ENCODE results near the gene CDC73. TPM values are rescaled to one million over a fixed set of nuclear protein-coding genes. Genes with fewer than 3 reads are reported as not detected.

Gene CDC73
- 16.9 and 18.6 TPM in 2 replicates for total RNA-seq

GRCh38 chr1:193121616-193122593 is at the start of gene CDC73:
TSS of gene CDC73 (plus strand) at chr1:193122031. CDS start at chr1:193122201, 170 bp downstream.

DNA sequence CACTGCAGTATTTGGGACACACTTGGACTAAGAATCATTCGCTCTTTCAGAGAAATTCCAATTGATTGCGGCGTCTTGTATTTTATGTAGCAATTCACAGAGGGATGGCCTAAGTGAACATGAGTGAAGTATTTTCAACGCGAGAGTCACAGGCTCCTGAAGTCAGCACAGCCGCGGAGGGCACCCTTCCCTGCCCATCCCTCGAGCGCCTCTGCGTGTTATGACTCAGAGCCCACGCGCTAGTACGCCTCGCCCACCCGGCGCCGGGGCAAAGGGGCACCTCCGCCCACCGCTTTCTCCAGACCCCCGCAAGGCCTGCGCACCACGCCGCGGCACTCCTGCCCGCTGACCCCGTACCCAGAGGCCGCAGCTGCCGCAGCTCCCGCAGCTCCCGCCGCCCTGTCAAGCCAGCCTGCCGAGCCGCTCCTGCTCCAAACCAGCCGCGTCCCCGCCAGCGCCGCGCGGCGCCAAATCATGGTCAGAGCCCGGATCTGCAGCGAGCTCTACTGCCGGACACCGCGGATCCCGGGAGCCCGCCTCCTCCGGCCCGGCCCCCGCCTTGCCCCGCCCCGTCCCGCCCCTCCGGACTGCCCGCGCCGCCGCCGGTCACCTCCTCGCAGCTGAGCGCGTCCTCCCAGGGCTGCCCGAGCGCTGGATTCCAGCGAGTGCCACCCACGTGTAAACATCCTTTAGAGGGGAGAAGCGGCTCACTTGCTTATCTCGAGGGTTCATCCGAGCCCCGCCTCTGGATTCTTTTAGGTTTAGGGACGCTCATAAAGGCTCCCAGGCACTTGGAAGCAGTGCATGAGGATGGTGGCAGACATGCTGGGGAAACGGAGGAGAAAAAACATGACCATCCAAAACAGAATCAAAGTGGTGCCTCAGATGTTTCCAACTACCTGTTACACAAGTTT is 16.7 kb upstream of the CDC73 start, which contains the start of gene GLRX2:
Gene GLRX2 (minus strand): TSS at position 508 of the 914 bp plus-strand sequence. CDS start 32 bp downstream, at position 476.

DNA sequence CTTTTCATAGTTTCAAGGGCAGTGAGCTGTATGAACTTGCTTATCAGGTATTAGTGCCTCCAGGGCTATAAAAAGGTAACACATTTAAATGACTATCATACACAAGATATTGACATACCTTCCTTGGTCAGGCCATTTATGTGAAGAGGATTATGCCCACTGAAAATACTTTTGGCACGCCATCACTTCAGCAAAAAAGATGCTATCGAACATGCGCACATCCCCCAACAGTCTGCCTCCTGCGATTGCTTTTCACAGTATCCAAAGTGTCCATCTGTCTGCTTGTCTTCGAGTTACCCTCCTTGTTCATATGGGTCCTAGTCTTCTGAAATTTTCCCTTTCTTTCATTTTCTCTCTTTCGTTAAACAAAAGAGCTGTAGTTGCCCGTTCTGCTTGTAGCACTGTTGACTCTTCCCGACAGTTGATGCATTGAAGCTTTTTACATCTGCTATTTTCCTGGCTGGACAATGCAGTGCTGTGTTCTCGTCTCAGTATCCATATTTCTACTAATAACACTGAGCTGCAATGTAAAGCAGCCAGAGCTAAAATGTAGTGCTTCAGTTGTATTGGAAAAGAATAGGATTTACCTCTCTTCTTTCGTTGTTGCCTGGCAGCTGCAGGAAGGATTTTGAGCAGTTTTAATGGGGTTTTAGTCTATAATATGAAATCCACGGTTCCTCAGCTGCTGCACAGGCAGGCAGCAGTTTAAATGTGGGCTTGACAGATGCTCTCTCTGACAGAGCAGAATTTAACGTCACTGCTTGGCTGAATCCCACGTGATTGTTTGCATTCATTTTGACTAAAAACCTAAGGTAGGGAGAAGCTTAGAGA is 64.3 kb downstream of the CDC73 start, which contains the start of gene B3GALT2:
Gene B3GALT2 (minus strand): TSS at position 713 of the 831 bp plus-strand sequence. CDS start 5,051 bp downstream, outside the sequence.

Other genes with a start within 250 kb of the CDC73 start
- 17.7 and 36.5 TPM in 2 replicates for gene UCHL5, start 62.7 kb upstream of the CDC73 start, total RNA-seq
- gene RO60, start 62.4 kb upstream of the CDC73 start, total RNA-seq = 58.6 and 69.1 TPM in 2 replicates
- gene GLRX2, start 16.6 kb upstream of the CDC73 start, total RNA-seq = 15.9 and 20.1 TPM in 2 replicates
- gene B3GALT2, start 64.6 kb downstream of the CDC73 start, total RNA-seq = 0.05 TPM in 1 of 2 replicates, not detected in the other